NCI-H226 (cell line): Measurements from ENCODE around the gene FAM151A.

Source experiments
- DNase-seq: peaks from one replicate; pipeline ENCODE4 v3.0.0-alpha.2; 2015

FAM151A gene

DNA sequence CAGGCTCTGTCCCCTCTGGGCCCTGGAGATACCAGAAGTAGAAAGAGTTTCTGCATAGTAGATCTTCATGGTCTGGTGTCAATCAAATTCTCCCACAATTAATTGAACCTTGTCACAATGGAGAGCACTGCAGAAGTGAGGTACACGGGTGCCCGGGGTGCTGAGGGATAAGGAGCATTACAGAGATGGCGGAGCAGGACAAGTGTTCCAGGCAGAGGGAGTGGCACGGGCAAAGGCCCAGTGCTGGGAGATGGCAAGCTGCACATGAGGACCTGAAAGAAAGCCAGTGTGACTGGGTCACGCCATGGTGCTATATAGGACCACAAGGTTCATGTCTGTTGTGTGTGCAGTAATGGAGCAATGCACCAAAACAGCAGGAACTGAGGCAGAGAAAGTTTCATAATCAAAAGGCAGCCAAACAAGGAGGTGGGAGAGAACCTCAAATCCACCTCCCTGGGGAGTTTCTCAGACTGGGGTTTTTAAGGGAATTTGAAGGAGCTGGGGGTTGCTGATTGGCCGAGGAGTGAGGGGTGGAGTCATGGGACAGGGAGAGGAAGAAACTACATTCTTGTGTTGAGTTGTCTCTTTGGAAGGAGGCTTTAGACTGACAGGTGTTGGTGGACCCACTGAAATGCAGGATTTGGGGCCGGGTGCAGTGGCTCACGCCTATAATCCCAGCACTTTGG is 47.6 kb downstream of the FAM151A start:
- no peak for DNase-seq

DNA sequence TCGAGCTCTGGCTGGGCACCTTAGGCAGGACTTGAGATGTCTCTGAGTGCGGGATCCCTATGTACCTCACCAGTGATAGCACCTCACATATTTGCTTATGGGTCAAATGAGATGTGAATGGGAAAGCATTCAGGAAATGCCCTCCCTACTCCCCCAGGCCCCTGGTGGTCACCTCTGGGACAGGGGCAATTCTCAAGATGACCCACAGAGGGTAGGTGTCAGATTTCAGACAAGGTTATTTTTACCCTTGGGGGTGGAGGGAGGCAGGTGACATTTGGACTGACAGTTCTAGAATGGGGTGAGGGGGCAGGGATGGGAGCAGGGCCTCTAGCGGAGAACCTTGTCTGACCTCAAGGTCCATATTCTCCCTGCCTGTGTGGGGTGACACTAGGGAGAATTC is 48.2 kb downstream of the FAM151A start:
- DNase-seq, result no peak

DNA sequence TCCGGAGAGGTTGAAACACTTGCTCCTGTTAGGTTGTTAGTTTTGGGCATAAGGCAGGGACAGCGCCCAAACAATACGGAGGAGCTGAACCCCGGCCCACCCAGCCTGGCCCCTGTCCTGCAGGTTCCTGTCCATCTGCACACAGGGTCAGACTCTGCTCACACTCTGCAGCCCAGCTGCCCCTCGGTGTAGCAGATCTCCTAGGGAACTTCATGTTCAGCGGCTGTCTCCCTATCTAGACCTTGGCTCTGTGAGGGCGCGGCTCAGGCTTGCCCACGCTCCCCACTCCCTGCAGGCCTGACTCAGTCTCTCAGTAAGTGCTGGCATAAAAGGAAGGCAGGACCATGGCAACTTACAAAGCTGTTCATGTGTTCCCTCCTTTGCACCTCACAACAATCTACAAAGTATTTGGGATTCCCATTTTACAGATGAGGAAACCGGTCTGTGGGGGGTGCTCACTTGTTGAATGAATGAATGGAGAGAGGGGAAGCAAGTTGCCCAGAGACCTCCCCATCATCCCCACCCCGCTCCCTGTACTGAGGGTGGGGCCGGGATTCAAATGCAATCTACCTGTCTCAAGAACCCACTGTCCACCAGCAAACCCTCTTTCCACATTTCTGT is 49.1 kb downstream of the FAM151A start:
- no peak for DNase-seq

- no peak for DNase-seq
Observed at GRCh38 chr1:54572542-54572850, 50.8 kb downstream of the FAM151A start.

DNA sequence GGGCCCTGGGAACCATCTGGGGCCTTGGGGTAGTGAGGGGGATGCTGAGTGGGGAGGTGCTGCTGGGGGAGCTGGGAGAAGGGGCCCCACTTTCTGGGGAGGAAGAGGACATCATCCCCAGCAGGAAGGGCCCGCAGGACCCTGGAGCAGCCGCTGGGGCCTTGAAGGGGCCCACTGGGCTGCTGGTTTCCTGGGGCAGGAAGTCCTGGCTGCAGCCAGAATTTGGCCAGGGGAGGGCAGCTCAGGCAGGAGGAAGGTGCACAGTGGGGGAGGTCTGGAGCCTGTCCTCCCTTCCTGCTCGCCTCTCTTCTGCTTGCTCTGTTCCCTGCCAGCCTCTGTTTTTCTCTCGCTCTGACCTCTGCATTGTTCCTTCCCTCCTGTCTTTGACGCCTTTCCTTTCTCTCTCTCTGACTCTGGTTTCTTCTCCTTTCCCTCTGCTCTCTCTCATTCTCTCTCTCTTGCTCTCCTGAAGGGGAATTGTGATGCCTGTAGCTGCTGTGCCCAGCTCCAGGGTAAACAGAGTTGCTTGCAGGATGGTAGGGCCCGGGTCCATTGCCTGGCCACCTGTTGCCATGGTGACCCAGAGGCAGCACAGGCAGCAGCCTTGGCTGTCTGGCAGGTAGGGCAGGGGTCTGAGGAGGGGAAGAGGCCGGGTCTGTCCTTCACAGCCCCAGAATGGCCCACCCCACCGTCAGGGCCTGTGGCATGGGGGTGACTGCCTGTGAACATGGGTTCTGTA is 51.4 kb downstream of the FAM151A start:
- DNase-seq, result no peak

DNA sequence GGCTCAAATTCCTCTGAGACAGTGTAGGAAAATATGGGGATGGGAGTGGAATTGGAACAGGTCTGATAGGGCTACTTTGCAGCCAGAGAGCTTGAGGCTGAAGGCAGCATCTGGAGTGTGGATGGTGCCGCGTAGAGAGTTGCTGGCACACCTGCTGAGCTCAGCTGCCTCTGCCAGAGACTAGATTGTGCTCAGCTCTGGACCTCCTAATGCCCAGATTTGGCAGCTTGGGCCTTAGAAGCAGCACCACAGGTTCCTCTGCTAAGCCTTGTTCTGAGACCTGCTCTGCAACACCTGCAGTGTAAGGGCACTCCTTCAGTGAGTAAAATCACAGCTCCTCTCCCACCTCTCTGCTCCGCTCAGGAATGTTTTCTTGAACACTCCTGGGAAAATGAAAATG is 52.0 kb downstream of the FAM151A start:
- DNase-seq, result no peak

GRCh38 chr1:54570161-54570560 is 53.2 kb downstream of the FAM151A start:
- DNase-seq, result no peak

DNA sequence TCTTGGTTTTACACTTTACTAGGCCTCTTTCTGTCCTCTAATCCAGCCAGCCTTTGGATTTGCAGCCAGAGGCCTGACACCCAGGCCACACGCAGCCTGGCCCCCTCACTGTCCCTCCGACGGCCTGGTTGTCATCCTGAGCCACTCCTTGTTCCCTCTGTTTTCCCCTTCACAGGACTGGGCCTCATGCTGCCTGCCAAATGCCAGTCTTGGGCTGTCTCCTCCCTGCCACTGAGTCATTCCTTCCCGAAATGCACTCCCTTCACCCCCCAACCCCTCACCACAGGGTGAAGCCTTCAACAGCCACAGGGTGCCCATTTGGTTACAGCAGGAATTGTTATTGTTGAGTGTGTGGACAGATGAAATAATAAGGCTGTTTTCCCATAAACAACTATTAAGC is 54.0 kb downstream of the FAM151A start:
- no peak for DNase-seq

- DNase-seq, result no peak
Observed at GRCh38 chr1:54567961-54568360, 55.4 kb downstream of the FAM151A start.

GRCh38 chr1:54566438-54567141 is 56.7 kb downstream of the FAM151A start:
- no peak for DNase-seq

- DNase-seq, result no peak
Observed at GRCh38 chr1:54565113-54565501, 58.2 kb downstream of the FAM151A start.

DNA sequence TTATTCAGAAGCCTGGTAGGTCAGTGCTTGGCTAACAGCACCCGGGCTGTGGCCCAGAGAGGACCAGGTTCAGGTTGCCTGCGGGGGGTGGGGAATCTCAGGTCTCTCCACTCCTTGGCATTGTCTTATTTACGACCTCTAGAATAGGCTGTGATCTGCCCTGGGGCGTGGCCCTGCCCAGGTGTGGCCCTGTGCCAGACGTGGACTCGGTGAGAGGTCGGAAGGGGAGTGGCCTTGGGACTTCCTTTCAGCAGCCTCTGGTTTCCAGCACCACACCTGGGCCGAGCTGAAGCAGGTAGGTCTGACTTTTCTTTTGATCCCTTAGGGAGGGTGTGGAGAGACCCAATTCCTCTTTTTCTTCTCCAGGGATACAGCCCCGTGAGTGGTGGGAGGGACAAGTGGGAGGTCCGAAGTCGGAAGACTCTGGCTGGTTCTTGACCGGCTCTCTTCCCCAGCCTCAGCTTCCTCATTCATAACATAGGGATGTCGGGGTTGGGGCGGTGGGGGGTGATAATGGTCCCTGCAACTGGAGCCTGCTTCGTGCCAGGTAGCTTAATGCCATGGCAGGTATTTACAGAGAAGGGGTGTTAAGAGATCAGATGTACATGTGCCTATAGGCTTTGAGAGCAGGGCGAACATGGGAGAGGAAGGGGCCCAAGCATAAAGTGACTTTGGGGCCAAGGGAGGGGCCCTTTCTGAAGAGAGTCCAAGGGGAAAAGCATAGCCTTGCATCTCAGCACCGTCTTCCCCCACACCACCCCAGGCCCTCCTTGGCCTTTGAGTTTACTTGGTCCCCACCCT is 58.8 kb downstream of the FAM151A start:
- no peak for DNase-seq

DNA sequence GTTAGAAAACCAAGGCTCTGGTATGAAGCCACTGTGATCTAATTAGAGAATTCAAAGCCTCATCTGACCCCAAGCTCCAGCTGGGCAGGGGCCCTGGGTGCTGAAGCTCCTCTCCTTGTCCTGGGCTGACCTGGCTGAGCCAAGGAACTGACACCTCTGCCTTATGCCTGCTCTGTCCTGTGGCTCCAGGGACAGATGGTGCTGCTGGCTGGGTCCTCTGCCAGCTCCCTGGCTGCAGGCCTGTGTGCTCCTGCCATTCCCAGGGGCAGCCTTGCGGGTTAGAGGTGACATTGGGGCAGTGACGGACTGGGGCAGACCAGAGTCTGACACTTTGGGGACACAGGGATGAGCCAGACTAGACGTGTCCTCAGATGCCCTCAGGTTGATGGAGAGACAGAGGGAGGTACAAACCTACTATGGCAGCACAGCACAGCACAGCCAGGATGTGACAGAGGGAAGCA is 63.5 kb downstream of the FAM151A start:
- DNase-seq, result no peak
